HepG2 (cell line): Measurements from ENCODE around the gene SMIM10L1. TPM values are rescaled to one million over a fixed set of nuclear protein-coding genes. Genes with fewer than 3 reads are reported as not detected.
A peak's percentile ranks its signal among the peaks of the same experiment; 100 is the strongest.

Experiments used
- BCL3 ChIP-seq: sonication (generic); formaldehyde crosslinking; IDR thresholded peaks from 2 replicates; pipeline ENCODE4 v1.5.1; 2020; ENCODE audit warnings: mild to moderate bottlenecking, missing genetic modification reagents, moderate library complexity
- BORCS8-MEF2B ChIP-seq: sonication (generic); formaldehyde crosslinking; IDR thresholded peaks from 2 replicates; pipeline ENCODE4 v1.8.0; 2022; ENCODE audit warnings: mild to moderate bottlenecking, missing genetic modification reagents
- CEBPG ChIP-seq: IDR thresholded peaks from 2 replicates; pipeline ENCODE4 v1.6.1; 2016
- CTCF ChIP-seq: sonication (generic); formaldehyde crosslinking; IDR thresholded peaks from 2 replicates; pipeline ENCODE4 v1.5.0; 2020; ENCODE audit warnings: mild to moderate bottlenecking, missing genetic modification reagents, moderate library complexity
- IRF2 ChIP-seq: IDR thresholded peaks from 2 replicates; pipeline ENCODE4 v1.6.1; 2018; ENCODE audit warnings: missing genetic modification reagents, missing compliant biosample characterization
- KLF6 ChIP-seq: IDR thresholded peaks from 2 replicates; pipeline ENCODE4 v1.8.0; 2016; ENCODE audit warnings: missing biosample characterization, missing genetic modification reagents
- MLXIP ChIP-seq: sonication (generic); formaldehyde crosslinking; IDR thresholded peaks from 2 replicates; pipeline ENCODE4 v1.9.0; 2021; ENCODE audit warnings: missing genetic modification reagents, borderline replicate concordance
- POLR2A ChIP-seq, 2 experiments: IDR thresholded peaks; 2 replicates each; pipeline ENCODE4 v1.6.1; 2011; ENCODE audit warnings: low read depth in 2 of 2, low read length in 2 of 2, mild to moderate bottlenecking in 1 of 2, moderate library complexity in 1 of 2; ENCODE audit not compliant: insufficient read depth in 1 of 2
- SNAPC2 ChIP-seq: sonication (generic); formaldehyde crosslinking; IDR thresholded peaks from 2 replicates; pipeline ENCODE4 v1.8.1; 2022; ENCODE audit warnings: mild to moderate bottlenecking, missing genetic modification reagents
- STAT6 ChIP-seq: sonication (generic); formaldehyde crosslinking; IDR thresholded peaks from 2 replicates; pipeline ENCODE4 v1.4.0; 2020; ENCODE audit warnings: missing genetic modification reagents, mild to moderate bottlenecking, borderline replicate concordance
- TBX2 ChIP-seq: sonication (generic); formaldehyde crosslinking; IDR thresholded peaks from 2 replicates; pipeline ENCODE4 v1.5.0; 2020; ENCODE audit warnings: missing genetic modification reagents, mild to moderate bottlenecking, borderline replicate concordance
- TCF12 ChIP-seq, 2 experiments: fragments of 450-650 bp in 1 of 2; sonication (generic) in 1 of 2; formaldehyde crosslinking in 1 of 2; IDR thresholded peaks; 2 replicates each; pipeline versions ENCODE4 v1.6.1 to v1.8.0; 2017 to 2022; ENCODE audit warnings: antibody characterized with exemption in 1 of 2, mild to moderate bottlenecking in 1 of 2, missing genetic modification reagents in 1 of 2, moderate library complexity in 1 of 2
- TFDP1 ChIP-seq: IDR thresholded peaks from 2 replicates; pipeline ENCODE4 v1.6.1; 2016; ENCODE audit warnings: missing compliant biosample characterization, missing genetic modification reagents, borderline replicate concordance
- THYN1 ChIP-seq: sonication (generic); formaldehyde crosslinking; IDR thresholded peaks from 2 replicates; pipeline ENCODE4 v1.8.1; 2023; ENCODE audit warnings: low read depth, mild to moderate bottlenecking, moderate library complexity, missing genetic modification reagents, borderline replicate concordance
- ZNF749 ChIP-seq: sonication (generic); formaldehyde crosslinking; IDR thresholded peaks from 2 replicates; pipeline ENCODE4 v1.8.0; 2022; ENCODE audit warnings: mild to moderate bottlenecking, missing genetic modification reagents, moderate library complexity, borderline replicate concordance
- polyA plus RNA-seq, 8 experiments: library from polyadenylated mRNA; depleted of rRNA in 3 of 8; stranded (reverse) in 7 of 8; unstranded in 1 of 8; fragments of >200 nt; fragmentation: Illumina TruSeq in 4 of 8; extraction: Trizol in 4 of 8; gene quantifications; 2 replicates each; pipeline versions ENCODE4 v1.2.1 to v1.2.3, GENCODE V29; 2011 to 2016; ENCODE audit warnings: low read depth in 4 of 8, missing spikeins in 1 of 8, mixed read lengths in 1 of 8; ENCODE audit not compliant: insufficient read depth in 1 of 8
- total RNA-seq, 5 experiments: library from RNA; depleted of rRNA; stranded (reverse); fragments of >200 nt; fragmentation: Illumina TruSeq; extraction: Trizol; gene quantifications; 2 replicates each; pipeline ENCODE4 v1.2.3, GENCODE V29; 2016; ENCODE audit warnings: low read depth in 1 of 5

SMIM10L1 gene
- total and polyA plus RNA-seq, 2 of the 13 experiments (the other 11 are each of a cell fraction or from before 2014, with no cell fraction given): 3.7 to 11.8 TPM

- TF ChIP-seq KLF6 (0 out of 2 replicates have a peak, but pooled peaks have one; percentile 34), MLXIP (no peak), ZNF749 (CRISPR knock-in tag) (peak; percentile 54; the same call in 1 of the 2 replicates), THYN1 (CRISPR knock-in tag) (no peak), STAT6 (CRISPR knock-in tag) (no peak), TCF12 (IDR thresholded peaks at IDR 0.05) (no peak), TCF12 (CRISPR knock-in tag; IDR thresholded peaks at IDR 0.05) (peak; percentile 46; the same call in 1 of the 2 replicates), IRF2 (CRISPR knock-in tag) (peak; percentile 32; the same call in 1 of the 2 replicates), SNAPC2 (CRISPR knock-in tag) (peak; percentile 75; the same call in 1 of the 2 replicates), TFDP1 (CRISPR knock-in tag) (0 out of 2 replicates have a peak, but pooled peaks have one; percentile 57), CEBPG (CRISPR knock-in tag) (peak; percentile 2; the same call in 1 of the 2 replicates), TBX2 (CRISPR knock-in tag) (peak; percentile 90), BORCS8-MEF2B (peak; percentile 90), BCL3 (peak; percentile 76; the same call in 1 of the 2 replicates), POLR2A (IDR thresholded peaks at IDR 0.05; ENCODE audit: insufficient read depth in 1 of 2, low read depth in 2 of 2, low read length in 2 of 2) (peak; percentile 80 to 95), CTCF (CRISPR knock-in tag) (peak; percentile 27)
Observed at GRCh38 chr12:11171145-11171968, at the start of gene SMIM10L1 (continued).
